SK-N-SH (cell line): Measurements from ENCODE around the gene ING5. TPM values are rescaled to one million over a fixed set of nuclear protein-coding genes. Genes with fewer than 3 reads are reported as not detected.

Experiments used
- CTCF ChIA-PET: fragments of 300-600, 350-600 bp; formaldehyde crosslinking; extraction: SDS; loops from one replicate; lab custom pipeline; 2021; lab: Yijun Ruan, JAX
- POLR2A ChIA-PET: fragments of 350-600 bp; sonication (Branson Sonifier 250); formaldehyde crosslinking; extraction: SDS; loops from one replicate; lab custom pipeline; 2020; ENCODE audit warnings: antibody characterized with exemption, inconsistent platforms; lab: Yijun Ruan, JAX
- DNase-seq: peaks from one replicate; pipeline ENCODE4 v3.0.0; 2012
- H2AFZ ChIP-seq: fragments of 200-600 bp; sonication (generic); 2 replicates; pipeline ENCODE4 v1.8.1; 2016; ENCODE audit warnings: antibody characterized with exemption, mild to moderate bottlenecking, low read depth
- H3F3A ChIP-seq: fragments of 200-600 bp; sonication (generic); replicated peaks from 2 replicates; pipeline ENCODE3; 2016; ENCODE audit warnings: antibody characterized with exemption, mild to moderate bottlenecking; ENCODE audit not compliant: insufficient read depth
- H3K27ac ChIP-seq, 2 experiments: fragments of 200-500 bp in 1 of 2; fragments of 200-600 bp in 1 of 2; sonication (Bioruptor generic) in 1 of 2; sonication (generic), shearing (Covaris generic) in 1 of 2; 2 replicates each; pipeline versions ENCODE4 v1.5.1 to v1.6.1; 2014 to 2016; ENCODE audit warnings: low read depth in 2 of 2, inconsistent platforms in 1 of 2, low read length in 1 of 2, mild to moderate bottlenecking in 1 of 2, mixed read lengths in 1 of 2
- H3K27me3 ChIP-seq: fragments of 200-600 bp; sonication (generic), shearing (Covaris generic); 2 replicates; pipeline ENCODE4 v1.6.1; 2016; ENCODE audit warnings: mixed run types; ENCODE audit not compliant: insufficient read depth
- H3K36me3 ChIP-seq, 2 experiments: fragments of 200-500 bp in 1 of 2; fragments of 200-600 bp in 1 of 2; sonication (Bioruptor generic) in 1 of 2; sonication (generic) in 1 of 2; replicated peaks in 1 of 2; 2 replicates each; pipeline versions ENCODE3 to v1.5.1; 2014 to 2016; ENCODE audit warnings: low read length in 1 of 2, mild to moderate bottlenecking in 1 of 2; ENCODE audit not compliant: insufficient read depth in 2 of 2, control insufficient read depth in 1 of 2
- H3K4me1 ChIP-seq, 2 experiments: fragments of 200-500 bp in 1 of 2; fragments of 200-600 bp in 1 of 2; sonication (Bioruptor generic) in 1 of 2; sonication (generic), shearing (Covaris generic) in 1 of 2; 2 replicates each; pipeline versions ENCODE4 v1.5.1 to v1.6.1; 2014 to 2016; ENCODE audit warnings: low read depth in 1 of 2, low read length in 1 of 2, mixed run types in 1 of 2; ENCODE audit not compliant: insufficient read depth in 2 of 2, control insufficient read depth in 1 of 2
- H3K4me2 ChIP-seq: fragments of 200-600 bp; sonication (generic), shearing (Covaris generic); 2 replicates; pipeline ENCODE4 v1.6.1; 2017; ENCODE audit warnings: mixed run types
- H3K4me3 ChIP-seq, 2 experiments: fragments of 200-500 bp in 1 of 2; fragments of 200-600 bp in 1 of 2; sonication (Bioruptor generic) in 1 of 2; sonication (generic), shearing (Covaris generic) in 1 of 2; 2 replicates each; pipeline versions ENCODE4 v1.5.1 to v1.8.1; 2014 to 2016; ENCODE audit warnings: low read depth in 2 of 2, inconsistent platforms in 1 of 2, low read length in 1 of 2, mild to moderate bottlenecking in 1 of 2, mixed read lengths in 1 of 2, moderate library complexity in 1 of 2
- H3K79me2 ChIP-seq: fragments of 200-600 bp; sonication (generic); 2 replicates; pipeline ENCODE4 v1.8.1; 2017; ENCODE audit warnings: mild to moderate bottlenecking; ENCODE audit not compliant: insufficient read depth
- H3K9ac ChIP-seq: fragments of 200-600 bp; sonication (generic); 2 replicates; pipeline ENCODE4 v1.6.1; 2017; ENCODE audit warnings: mixed run types
- H3K9me2 ChIP-seq: fragments of 200-600 bp; sonication (generic); 2 replicates; pipeline ENCODE4 v1.6.1; 2017; ENCODE audit warnings: mixed run types
- H3K9me3 ChIP-seq: fragments of 200-600 bp; sonication (generic); 2 replicates; pipeline ENCODE4 v1.6.1; 2017; ENCODE audit warnings: mixed run types, mild to moderate bottlenecking, moderate library complexity
- H4K20me1 ChIP-seq: fragments of 200-600 bp; sonication (generic); 2 replicates; pipeline ENCODE4 v1.6.1; 2017; ENCODE audit warnings: mild to moderate bottlenecking, mixed run types; ENCODE audit not compliant: insufficient read depth
- CHD2 ChIP-seq: fragments of 150-350 bp; IDR thresholded peaks from 2 replicates; pipeline ENCODE4 v1.6.1; 2018; ENCODE audit warnings: low read length; ENCODE audit not compliant: partially characterized antibody
- ELF1 ChIP-seq: IDR thresholded peaks from 2 replicates; pipeline ENCODE4 v1.4.0; 2012
- EP300 ChIP-seq, 2 experiments: IDR thresholded peaks; 2 replicates each; pipeline versions ENCODE4 v1.4.0 to v1.6.1; 2012; ENCODE audit warnings: borderline replicate concordance in 1 of 2, low read depth in 1 of 2, low read length in 1 of 2
- EZH2phosphoT487 ChIP-seq: fragments of 200-600 bp; sonication (generic); IDR thresholded peaks from 2 replicates; pipeline ENCODE4 v1.6.1; 2017; ENCODE audit warnings: low read depth, mixed run types, mild to moderate bottlenecking, antibody characterized with exemption, moderate library complexity, borderline replicate concordance
- FOSL2 ChIP-seq: IDR thresholded peaks from 2 replicates; pipeline ENCODE4 v1.4.0; 2012; ENCODE audit warnings: low read depth, mild to moderate bottlenecking, moderate library complexity, borderline replicate concordance
- FOXM1 ChIP-seq: IDR thresholded peaks from 2 replicates; pipeline ENCODE4 v1.4.0; 2012; ENCODE audit warnings: low read depth, mild to moderate bottlenecking
- JUND ChIP-seq: IDR thresholded peaks from 2 replicates; pipeline ENCODE4 v1.4.0; 2012
- MEF2A ChIP-seq: IDR thresholded peaks from 2 replicates; pipeline ENCODE4 v1.4.0; 2012; ENCODE audit warnings: low read depth, borderline replicate concordance
- RAD21 ChIP-seq: IDR thresholded peaks from 2 replicates; pipeline ENCODE4 v1.6.1; 2012; ENCODE audit warnings: mild to moderate bottlenecking, low read length
- RXRA ChIP-seq: IDR thresholded peaks from 2 replicates; pipeline ENCODE4 v1.4.0; 2012; ENCODE audit warnings: low read depth, mild to moderate bottlenecking, borderline replicate concordance
- SIN3A ChIP-seq: IDR thresholded peaks from 2 replicates; pipeline ENCODE4 v1.6.1; 2012; ENCODE audit warnings: low read depth, mild to moderate bottlenecking, low read length, moderate library complexity, borderline replicate concordance
- TAF1 ChIP-seq: IDR thresholded peaks from 2 replicates; pipeline ENCODE4 v1.6.1; 2012; ENCODE audit warnings: low read depth, mild to moderate bottlenecking, low read length, moderate library complexity, borderline replicate concordance
- TCF12 ChIP-seq: IDR thresholded peaks from 2 replicates; pipeline ENCODE4 v1.4.0; 2012
- TEAD4 ChIP-seq: IDR thresholded peaks from 2 replicates; pipeline ENCODE4 v1.4.0; 2012; ENCODE audit warnings: mild to moderate bottlenecking, borderline replicate concordance; ENCODE audit not compliant: insufficient read depth
- WGBS: methylation state at CpG from one replicate; pipeline ENCODE4 v1.1.6; 2017; ENCODE audit warnings: low lambda C conversion rate; 5-methylcytosine and 5-hydroxymethylcytosine counted together
- polyA plus RNA-seq, 3 experiments: library from polyadenylated mRNA; depleted of rRNA; stranded (reverse); fragments of >200 nt; gene quantifications; 2 replicates each; pipeline ENCODE4 v1.2.3, GENCODE V29; 2012
- TF ChIP-seq, protein P1 (sequence below): fragments of 200-600 bp; sonication (generic); IDR thresholded peaks from 2 replicates; pipeline ENCODE4 v1.6.1; 2017; ENCODE audit warnings: antibody characterized with exemption, mild to moderate bottlenecking, moderate library complexity
- TF ChIP-seq, protein P2 (sequence below): fragments of 150-350 bp; IDR thresholded peaks from 2 replicates; pipeline ENCODE4 v1.6.1; 2017; ENCODE audit warnings: antibody characterized with exemption, low read length, low read depth, borderline replicate concordance
- TF ChIP-seq, protein P3 (sequence below): fragments of 150-350 bp; IDR thresholded peaks from 2 replicates; pipeline ENCODE4 v1.6.1; 2016; ENCODE audit warnings: mild to moderate bottlenecking, low read depth, low read length
- TF ChIP-seq, protein P4 (sequence below): IDR thresholded peaks from 2 replicates; pipeline ENCODE4 v1.4.0; 2012; ENCODE audit warnings: low read depth, borderline replicate concordance
- TF ChIP-seq, protein P5 (sequence below): IDR thresholded peaks from 2 replicates; pipeline ENCODE4 v1.4.0; 2012; ENCODE audit warnings: low read depth, borderline replicate concordance

Gene ING5
- polyA plus RNA-seq, 1 of the 3 experiments (the other 2 are of a cell fraction), result 56.3 TPM

DNA sequence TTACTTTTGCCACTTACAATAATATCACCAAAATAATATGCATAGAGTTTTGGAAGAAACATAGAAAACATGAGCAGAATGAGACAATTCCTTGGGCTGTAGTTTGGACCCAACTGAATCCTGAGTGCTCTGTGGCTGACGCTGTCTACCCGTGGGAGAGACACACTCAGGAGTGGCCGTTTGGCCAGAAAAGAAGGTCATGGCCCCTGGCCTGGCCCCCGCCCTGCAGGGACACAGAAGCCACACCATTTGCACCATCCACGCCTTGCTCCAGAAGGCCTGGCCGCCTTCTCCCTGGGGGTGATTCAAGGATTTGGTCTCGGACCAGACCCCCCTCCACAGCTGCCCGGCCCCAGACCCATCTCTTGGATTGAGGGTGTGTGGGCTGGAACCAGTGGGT is 26.2 kb downstream of the ING5 start:
- ChIA-PET POLR2A (no interaction called here), CTCF (interaction anchor here (1.3 to 5.4 kb wide), 4 partner anchors 9 to 150 kb away, joined by 3 to 34 read pairs (median 5); partner anchors contain the start of gene ING5)
- H3K79me2 ChIP-seq, result no peaks in the 10 kb centered on the region

DNA sequence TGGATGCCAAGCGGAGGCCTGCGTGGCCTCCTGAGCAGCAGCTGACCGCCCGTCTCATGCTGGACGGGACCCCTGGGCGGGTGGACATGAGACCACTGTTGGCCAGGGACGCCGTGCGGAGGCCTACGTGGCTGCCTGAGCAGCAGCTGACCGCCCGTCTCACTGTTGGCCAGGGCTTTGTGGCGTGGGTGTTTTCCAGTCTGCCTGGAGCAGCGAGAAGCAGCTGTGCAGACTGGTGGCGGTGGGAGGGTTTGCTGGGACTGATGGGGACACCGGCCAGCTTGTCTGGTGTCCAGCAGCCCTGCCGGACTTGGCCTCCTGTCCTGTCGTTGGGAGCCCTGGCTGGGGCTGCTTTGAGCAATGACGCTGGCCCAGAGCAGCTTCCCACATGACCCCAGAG is 26.8 kb downstream of the ING5 start:
- no peak overlapping the region for H3K9ac ChIP-seq
- H3K27ac ChIP-seq, result no peak overlapping the region; a peak in 1 of 4 replicates
- peak; percentile 23 for DNase-seq
- no peaks in the 10 kb centered on the region for H3K9me2 ChIP-seq
- H3K4me3 ChIP-seq, result no peak overlapping the region
- H3K79me2 ChIP-seq, result no peaks in the 10 kb centered on the region
- CTCF ChIA-PET, result interaction anchor here (0.5 to 5.4 kb wide), 6 partner anchors 10 to 153 kb away, joined by 3 to 34 read pairs (median 4); partner anchors contain the start of gene ING5
- POLR2A ChIA-PET, result no interaction called here
- H2AFZ ChIP-seq, result no peak overlapping the region
- H3F3A ChIP-seq, result no peaks in the 10 kb centered on the region
- H3K4me1 ChIP-seq, result peaks cover 0 to 2% of the 10 kb centered on the region in 2 experiments; a peak in 1 of 4 replicates
- WGBS, result 85% methylated on average over 5 of the region's 19 CpGs
- H3K36me3 ChIP-seq, result peaks cover 3 to 6% of the 10 kb centered on the region in 2 experiments
- H4K20me1 ChIP-seq, result no peaks in the 10 kb centered on the region
- no peak overlapping the region for H3K4me2 ChIP-seq
- H3K27me3 ChIP-seq, result no peaks in the 10 kb centered on the region
- no peaks in the 10 kb centered on the region for H3K9me3 ChIP-seq
- TF ChIP-seq, protein P1, sequence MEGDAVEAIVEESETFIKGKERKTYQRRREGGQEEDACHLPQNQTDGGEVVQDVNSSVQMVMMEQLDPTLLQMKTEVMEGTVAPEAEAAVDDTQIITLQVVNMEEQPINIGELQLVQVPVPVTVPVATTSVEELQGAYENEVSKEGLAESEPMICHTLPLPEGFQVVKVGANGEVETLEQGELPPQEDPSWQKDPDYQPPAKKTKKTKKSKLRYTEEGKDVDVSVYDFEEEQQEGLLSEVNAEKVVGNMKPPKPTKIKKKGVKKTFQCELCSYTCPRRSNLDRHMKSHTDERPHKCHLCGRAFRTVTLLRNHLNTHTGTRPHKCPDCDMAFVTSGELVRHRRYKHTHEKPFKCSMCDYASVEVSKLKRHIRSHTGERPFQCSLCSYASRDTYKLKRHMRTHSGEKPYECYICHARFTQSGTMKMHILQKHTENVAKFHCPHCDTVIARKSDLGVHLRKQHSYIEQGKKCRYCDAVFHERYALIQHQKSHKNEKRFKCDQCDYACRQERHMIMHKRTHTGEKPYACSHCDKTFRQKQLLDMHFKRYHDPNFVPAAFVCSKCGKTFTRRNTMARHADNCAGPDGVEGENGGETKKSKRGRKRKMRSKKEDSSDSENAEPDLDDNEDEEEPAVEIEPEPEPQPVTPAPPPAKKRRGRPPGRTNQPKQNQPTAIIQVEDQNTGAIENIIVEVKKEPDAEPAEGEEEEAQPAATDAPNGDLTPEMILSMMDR, result no peak
- TF ChIP-seq CHD2, result no peak
- TF ChIP-seq, protein P2, sequence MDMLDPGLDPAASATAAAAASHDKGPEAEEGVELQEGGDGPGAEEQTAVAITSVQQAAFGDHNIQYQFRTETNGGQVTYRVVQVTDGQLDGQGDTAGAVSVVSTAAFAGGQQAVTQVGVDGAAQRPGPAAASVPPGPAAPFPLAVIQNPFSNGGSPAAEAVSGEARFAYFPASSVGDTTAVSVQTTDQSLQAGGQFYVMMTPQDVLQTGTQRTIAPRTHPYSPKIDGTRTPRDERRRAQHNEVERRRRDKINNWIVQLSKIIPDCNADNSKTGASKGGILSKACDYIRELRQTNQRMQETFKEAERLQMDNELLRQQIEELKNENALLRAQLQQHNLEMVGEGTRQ, result no peak
- TF ChIP-seq FOXM1, result no peak
- no peak for TF ChIP-seq EP300 (IDR thresholded peaks at IDR 0.05; ENCODE audit: borderline replicate concordance in 1 of 2, low read depth in 1 of 2, low read length in 1 of 2)
- no peak for TF ChIP-seq MEF2A
- TF ChIP-seq ELF1, result no peak
- TF ChIP-seq, protein P3, sequence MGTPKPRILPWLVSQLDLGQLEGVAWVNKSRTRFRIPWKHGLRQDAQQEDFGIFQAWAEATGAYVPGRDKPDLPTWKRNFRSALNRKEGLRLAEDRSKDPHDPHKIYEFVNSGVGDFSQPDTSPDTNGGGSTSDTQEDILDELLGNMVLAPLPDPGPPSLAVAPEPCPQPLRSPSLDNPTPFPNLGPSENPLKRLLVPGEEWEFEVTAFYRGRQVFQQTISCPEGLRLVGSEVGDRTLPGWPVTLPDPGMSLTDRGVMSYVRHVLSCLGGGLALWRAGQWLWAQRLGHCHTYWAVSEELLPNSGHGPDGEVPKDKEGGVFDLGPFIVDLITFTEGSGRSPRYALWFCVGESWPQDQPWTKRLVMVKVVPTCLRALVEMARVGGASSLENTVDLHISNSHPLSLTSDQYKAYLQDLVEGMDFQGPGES, result no peak
- TF ChIP-seq, protein P4, sequence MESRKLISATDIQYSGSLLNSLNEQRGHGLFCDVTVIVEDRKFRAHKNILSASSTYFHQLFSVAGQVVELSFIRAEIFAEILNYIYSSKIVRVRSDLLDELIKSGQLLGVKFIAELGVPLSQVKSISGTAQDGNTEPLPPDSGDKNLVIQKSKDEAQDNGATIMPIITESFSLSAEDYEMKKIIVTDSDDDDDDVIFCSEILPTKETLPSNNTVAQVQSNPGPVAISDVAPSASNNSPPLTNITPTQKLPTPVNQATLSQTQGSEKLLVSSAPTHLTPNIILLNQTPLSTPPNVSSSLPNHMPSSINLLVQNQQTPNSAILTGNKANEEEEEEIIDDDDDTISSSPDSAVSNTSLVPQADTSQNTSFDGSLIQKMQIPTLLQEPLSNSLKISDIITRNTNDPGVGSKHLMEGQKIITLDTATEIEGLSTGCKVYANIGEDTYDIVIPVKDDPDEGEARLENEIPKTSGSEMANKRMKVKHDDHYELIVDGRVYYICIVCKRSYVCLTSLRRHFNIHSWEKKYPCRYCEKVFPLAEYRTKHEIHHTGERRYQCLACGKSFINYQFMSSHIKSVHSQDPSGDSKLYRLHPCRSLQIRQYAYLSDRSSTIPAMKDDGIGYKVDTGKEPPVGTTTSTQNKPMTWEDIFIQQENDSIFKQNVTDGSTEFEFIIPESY, result no peak
- no peak for TF ChIP-seq TEAD4
- no peak for TF ChIP-seq RAD21
- TF ChIP-seq, protein P5, sequence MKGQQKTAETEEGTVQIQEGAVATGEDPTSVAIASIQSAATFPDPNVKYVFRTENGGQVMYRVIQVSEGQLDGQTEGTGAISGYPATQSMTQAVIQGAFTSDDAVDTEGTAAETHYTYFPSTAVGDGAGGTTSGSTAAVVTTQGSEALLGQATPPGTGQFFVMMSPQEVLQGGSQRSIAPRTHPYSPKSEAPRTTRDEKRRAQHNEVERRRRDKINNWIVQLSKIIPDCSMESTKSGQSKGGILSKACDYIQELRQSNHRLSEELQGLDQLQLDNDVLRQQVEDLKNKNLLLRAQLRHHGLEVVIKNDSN, result no peak
- TF ChIP-seq EZH2phosphoT487, result no peak

More for the DNA sequence above, 26.2 kb downstream of the ING5 start:
- Histone ChIP-seq H3K27me3 (no peaks in the 10 kb centered on the region), H3K9me3 (no peaks in the 10 kb centered on the region), H3K4me3 (no peak overlapping the region), H2AFZ (no peak overlapping the region), H3K4me2 (no peak overlapping the region), H3K36me3 (peaks cover 4 to 10% of the 10 kb centered on the region in 2 experiments), H3K9ac (no peak overlapping the region), H4K20me1 (no peaks in the 10 kb centered on the region), H3K4me1 (peaks cover 0 to 2% of the 10 kb centered on the region in 2 experiments; a peak in 1 of 4 replicates), H3K9me2 (no peaks in the 10 kb centered on the region), H3K27ac (no peak overlapping the region), H3F3A (no peaks in the 10 kb centered on the region)
- WGBS, result 100% methylated on average over 3 of the region's 8 CpGs
- DNase-seq, result peak; percentile 12
- no peak for TF ChIP-seq RXRA
- no peak for TF ChIP-seq JUND
- TF ChIP-seq, protein P4, result no peak
- TF ChIP-seq EP300 (IDR thresholded peaks at IDR 0.05; ENCODE audit: borderline replicate concordance in 1 of 2, low read depth in 1 of 2, low read length in 1 of 2), result no peak
- TF ChIP-seq TAF1, result no peak
- no peak for TF ChIP-seq FOSL2
- TF ChIP-seq TCF12, result no peak
- TF ChIP-seq SIN3A, result no peak
